ENCODE data around the gene SIRPA.

The SIRPA gene

DNA sequence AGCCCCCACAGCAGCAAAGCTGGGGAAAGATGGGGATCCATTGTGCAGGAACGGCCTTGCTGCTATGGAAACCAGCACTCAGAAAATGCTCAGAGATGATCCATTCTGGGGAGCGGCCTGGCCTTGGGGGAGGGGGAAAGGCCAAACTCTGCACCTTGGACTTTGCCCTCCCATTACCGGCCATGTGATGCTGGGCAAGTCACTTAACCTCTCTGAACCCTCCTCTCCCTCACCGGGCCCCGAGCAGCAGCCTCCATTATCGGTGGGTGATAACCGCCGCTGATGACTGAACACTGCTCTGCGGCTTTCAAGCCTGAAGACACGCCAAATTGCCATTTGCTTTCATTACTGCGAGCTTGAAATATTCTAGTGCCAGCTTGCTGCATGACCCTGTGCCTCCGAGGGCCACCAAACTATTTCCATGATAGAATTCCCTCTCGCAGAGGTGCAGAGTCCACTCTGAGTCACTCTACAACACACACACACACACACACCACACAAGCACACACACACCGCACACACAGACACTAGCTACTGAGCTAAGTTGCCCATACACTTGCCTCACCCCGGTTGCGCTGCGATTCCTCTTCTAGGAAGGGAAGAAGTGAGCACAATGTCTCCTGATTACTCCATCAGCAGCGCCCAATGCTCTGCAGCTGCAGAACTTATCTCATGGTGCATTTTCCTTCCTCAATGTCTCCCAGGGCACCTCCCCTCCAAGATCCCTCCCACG lies 20.6 kb upstream of the SIRPA start:
- no peak overlapping the region for H3K4me3 ChIP-seq
- H3K27me3 ChIP-seq (ENCODE audit: low read depth): no peaks in the 10 kb centered on the region
- H3K4me1 ChIP-seq: no peaks in the 10 kb centered on the region
- H3K36me3 ChIP-seq (replicated peaks): no peaks in the 10 kb centered on the region
- no peak for DNase-seq (ENCODE audit: low spot score in 2 of 2)
- H3K9me3 ChIP-seq: no peaks in the 10 kb centered on the region
- in situ Hi-C loops (cut with MboI; ENCODE audit: low sequenced_read_pairs): no loop called here

GRCh38 chr20:1875183-1875554 lies 20.0 kb upstream of the SIRPA start:
- in situ Hi-C loops (cut with MboI; ENCODE audit: low sequenced_read_pairs): no loop called here
- DNase-seq (ENCODE audit: low spot score in 2 of 2): no peak
- Histone ChIP-seq H3K9me3 (no peaks in the 10 kb centered on the region), H3K4me1 (no peaks in the 10 kb centered on the region), H3K36me3 (replicated peaks) (no peaks in the 10 kb centered on the region), H3K27me3 (ENCODE audit: low read depth) (no peaks in the 10 kb centered on the region), H3K4me3 (no peak overlapping the region)

DNA sequence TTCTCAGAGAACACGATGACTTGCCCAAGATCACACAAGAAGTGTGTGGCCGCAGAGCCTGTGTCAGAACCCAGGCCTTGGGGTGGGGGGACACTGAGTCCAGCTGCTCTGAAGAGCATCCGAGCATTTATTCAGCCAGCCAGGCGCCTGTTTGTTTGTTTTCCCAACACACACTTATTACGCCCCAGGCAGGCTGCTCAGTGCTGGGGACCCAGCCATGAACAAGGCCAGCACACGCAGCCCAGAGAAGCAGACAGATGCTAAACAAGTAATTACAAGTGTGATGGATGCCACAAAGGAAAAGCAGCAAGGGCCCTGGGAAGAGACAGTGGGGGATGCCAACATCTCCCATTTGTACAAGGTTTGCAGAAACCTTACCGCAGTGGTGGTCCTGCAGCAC lies 19.4 kb upstream of the SIRPA start:
- DNase-seq (ENCODE audit: low spot score in 2 of 2): no peak
- H3K4me1 ChIP-seq: no peaks in the 10 kb centered on the region
- H3K9me3 ChIP-seq: no peaks in the 10 kb centered on the region
- H3K36me3 ChIP-seq (replicated peaks): no peaks in the 10 kb centered on the region
- H3K4me3 ChIP-seq: no peak overlapping the region
- in situ Hi-C loops (cut with MboI; ENCODE audit: low sequenced_read_pairs): no loop called here
- no peaks in the 10 kb centered on the region for H3K27me3 ChIP-seq (ENCODE audit: low read depth)

- DNase-seq (ENCODE audit: low spot score in 2 of 2): no peak
- H3K36me3 ChIP-seq (replicated peaks): no peaks in the 10 kb centered on the region
- H3K4me3 ChIP-seq: no peak overlapping the region
- in situ Hi-C loops (cut with MboI; ENCODE audit: low sequenced_read_pairs): no loop called here
- no peaks in the 10 kb centered on the region for H3K9me3 ChIP-seq
- no peaks in the 10 kb centered on the region for H3K27me3 ChIP-seq (ENCODE audit: low read depth)
- H3K4me1 ChIP-seq: no peaks in the 10 kb centered on the region
Measured at GRCh38 chr20:1876217-1876921, 18.8 kb upstream of the SIRPA start.

GRCh38 chr20:1876975-1877608 lies 18.1 kb upstream of the SIRPA start:
- Histone ChIP-seq H3K36me3 (replicated peaks) (no peaks in the 10 kb centered on the region), H3K27me3 (ENCODE audit: low read depth) (no peaks in the 10 kb centered on the region), H3K4me1 (no peaks in the 10 kb centered on the region), H3K4me3 (no peak overlapping the region), H3K9me3 (no peaks in the 10 kb centered on the region)
- no peak for DNase-seq (ENCODE audit: low spot score in 2 of 2)
- in situ Hi-C loops (cut with MboI; ENCODE audit: low sequenced_read_pairs): no loop called here

DNA sequence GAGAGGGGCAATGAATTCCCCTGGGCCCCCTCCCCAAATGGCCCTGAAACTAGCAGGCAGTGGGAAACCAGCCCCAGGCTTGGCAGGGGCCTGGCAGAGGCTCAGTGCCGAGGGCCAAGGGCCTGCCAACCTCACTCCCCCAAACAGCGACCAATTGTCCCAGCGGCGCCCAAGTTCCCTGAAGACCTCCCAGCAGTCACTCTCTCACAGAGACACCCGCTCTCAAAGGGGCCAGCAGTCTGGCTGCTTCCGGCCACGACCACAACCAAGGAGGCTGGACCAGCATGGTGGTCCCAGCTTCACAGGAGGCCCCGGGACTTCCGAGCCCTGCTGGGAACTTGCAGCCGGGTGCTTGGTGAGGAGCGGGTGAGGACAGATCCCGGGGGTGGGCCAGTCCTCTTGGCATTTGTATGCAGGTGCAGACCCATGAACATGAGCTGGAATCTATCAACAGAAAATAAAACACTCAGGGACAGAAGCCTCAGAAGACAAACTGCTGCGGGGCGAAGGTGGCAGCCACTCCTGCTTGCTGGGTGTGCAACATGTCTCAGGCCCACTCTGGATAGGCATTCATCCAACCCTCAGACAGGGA lies 17.5 kb upstream of the SIRPA start:
- no peaks in the 10 kb centered on the region for H3K36me3 ChIP-seq (replicated peaks)
- no peaks in the 10 kb centered on the region for H3K9me3 ChIP-seq
- in situ Hi-C loops (cut with MboI; ENCODE audit: low sequenced_read_pairs): no loop called here
- H3K27me3 ChIP-seq (ENCODE audit: low read depth): no peaks in the 10 kb centered on the region
- H3K4me1 ChIP-seq: no peaks in the 10 kb centered on the region
- no peak for DNase-seq (ENCODE audit: low spot score in 2 of 2)
- H3K4me3 ChIP-seq: no peak overlapping the region

DNA sequence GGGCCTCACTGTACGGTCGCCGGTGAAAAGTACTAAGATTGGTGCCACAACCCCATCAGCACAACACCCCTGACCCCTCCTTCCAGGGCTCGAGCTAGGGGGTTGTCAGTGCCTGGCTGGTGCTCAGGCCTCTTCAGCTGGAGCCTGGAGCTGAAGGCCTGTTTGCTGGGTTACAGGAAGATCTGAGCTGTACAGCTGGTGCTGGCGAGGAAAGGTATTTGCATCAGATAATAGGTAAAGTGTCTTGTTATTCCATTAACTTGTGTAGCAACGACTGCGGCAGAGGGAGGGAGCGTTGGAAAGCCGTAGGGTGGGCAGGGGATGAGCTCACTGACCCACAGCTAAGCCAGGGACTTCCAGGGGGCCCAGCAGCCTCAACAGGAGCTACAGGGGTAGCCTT lies 15.8 kb upstream of the SIRPA start:
- H3K27me3 ChIP-seq (ENCODE audit: low read depth): peaks cover 5% of the 10 kb centered on the region; the same call in 1 of the 2 replicates
- in situ Hi-C loops (cut with MboI; ENCODE audit: low sequenced_read_pairs): no loop called here
- no peak overlapping the region for H3K4me3 ChIP-seq
- no peak for DNase-seq (ENCODE audit: low spot score in 2 of 2)
- H3K9me3 ChIP-seq: no peaks in the 10 kb centered on the region
- no peaks in the 10 kb centered on the region for H3K4me1 ChIP-seq
- no peaks in the 10 kb centered on the region for H3K36me3 ChIP-seq (replicated peaks)

GRCh38 chr20:1879934-1880333 lies 15.3 kb upstream of the SIRPA start:
- H3K27me3 ChIP-seq (ENCODE audit: low read depth): peaks cover 5% of the 10 kb centered on the region; the same call in 1 of the 2 replicates
- H3K9me3 ChIP-seq: no peaks in the 10 kb centered on the region
- no peaks in the 10 kb centered on the region for H3K36me3 ChIP-seq (replicated peaks)
- no peak for DNase-seq (ENCODE audit: low spot score in 2 of 2)
- no peak overlapping the region for H3K4me3 ChIP-seq
- in situ Hi-C loops (cut with MboI; ENCODE audit: low sequenced_read_pairs): no loop called here
- no peaks in the 10 kb centered on the region for H3K4me1 ChIP-seq

DNA sequence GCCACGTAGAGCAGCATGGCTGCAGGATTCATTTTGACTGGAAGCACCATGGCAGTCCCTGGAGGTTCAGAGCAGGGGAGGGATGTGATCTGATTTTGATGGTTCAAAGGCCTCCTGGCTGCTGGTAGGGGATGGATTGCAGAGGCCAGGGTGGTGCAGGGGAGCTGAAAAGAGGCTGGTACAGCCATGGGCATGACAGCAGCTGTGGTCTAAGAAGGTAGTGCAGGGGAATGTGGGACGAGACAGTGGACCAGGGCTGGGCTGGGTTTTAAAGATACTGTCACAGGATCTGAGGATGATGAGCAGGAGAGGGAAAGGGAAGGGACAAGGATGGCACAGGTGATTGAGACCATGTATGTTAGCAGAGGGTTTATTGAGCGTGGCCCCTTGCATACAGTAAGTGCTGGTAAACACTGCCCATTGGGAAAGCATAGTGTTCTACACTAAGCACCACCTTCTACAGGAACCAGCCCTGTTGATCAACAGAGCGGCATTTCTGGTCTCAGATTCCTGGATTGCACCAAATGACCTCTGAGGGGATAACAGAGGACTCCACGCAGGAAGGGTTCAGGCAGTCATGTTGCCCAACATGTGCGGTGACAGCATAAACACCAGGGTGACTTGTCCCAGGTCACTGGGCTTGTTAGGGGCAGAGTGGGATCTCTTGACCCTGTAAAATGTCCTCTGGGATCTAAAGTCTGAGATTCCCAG lies 14.5 kb upstream of the SIRPA start:
- no peak for DNase-seq (ENCODE audit: low spot score in 2 of 2)
- Histone ChIP-seq H3K27me3 (ENCODE audit: low read depth) (peaks cover 5% of the 10 kb centered on the region; the same call in 1 of the 2 replicates), H3K9me3 (no peaks in the 10 kb centered on the region), H3K36me3 (replicated peaks) (no peaks in the 10 kb centered on the region), H3K4me1 (no peaks in the 10 kb centered on the region), H3K4me3 (no peak overlapping the region)
- in situ Hi-C loops (cut with MboI; ENCODE audit: low sequenced_read_pairs): no loop called here

GRCh38 chr20:1881240-1881835 lies 13.9 kb upstream of the SIRPA start:
- Histone ChIP-seq H3K4me3 (no peak overlapping the region), H3K4me1 (no peaks in the 10 kb centered on the region), H3K9me3 (no peaks in the 10 kb centered on the region), H3K27me3 (ENCODE audit: low read depth) (peaks cover 5% of the 10 kb centered on the region; the same call in 1 of the 2 replicates), H3K36me3 (replicated peaks) (no peaks in the 10 kb centered on the region)
- in situ Hi-C loops (cut with MboI; ENCODE audit: low sequenced_read_pairs): no loop called here
- no peak for DNase-seq (ENCODE audit: low spot score in 2 of 2)

DNA sequence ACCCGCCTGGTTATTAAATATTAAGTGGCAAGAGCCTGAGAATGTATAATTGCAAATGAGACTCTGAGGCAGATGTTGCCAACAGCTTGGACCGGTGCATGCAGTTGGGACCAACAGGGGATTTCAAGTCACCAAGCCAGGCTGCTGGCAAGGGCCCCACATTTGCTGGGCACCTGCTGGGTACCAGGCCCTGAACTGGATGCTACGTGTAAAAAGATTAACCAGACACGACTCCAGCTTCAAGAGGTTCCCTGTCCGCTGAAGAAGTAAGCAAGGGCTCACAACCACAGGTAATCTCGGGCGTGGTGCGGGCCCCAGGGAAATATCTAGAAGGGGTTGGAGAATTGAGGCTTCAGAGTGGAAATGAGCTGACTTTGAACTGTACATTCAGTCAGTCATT lies 13.2 kb upstream of the SIRPA start:
- no peaks in the 10 kb centered on the region for H3K4me1 ChIP-seq
- no peak overlapping the region for H3K4me3 ChIP-seq
- peaks cover 5% of the 10 kb centered on the region; the same call in 1 of the 2 replicates for H3K27me3 ChIP-seq (ENCODE audit: low read depth)
- no peaks in the 10 kb centered on the region for H3K36me3 ChIP-seq (replicated peaks)
- H3K9me3 ChIP-seq: no peaks in the 10 kb centered on the region
- no peak for DNase-seq (ENCODE audit: low spot score in 2 of 2)
- in situ Hi-C loops (cut with MboI; ENCODE audit: low sequenced_read_pairs): no loop called here

DNA sequence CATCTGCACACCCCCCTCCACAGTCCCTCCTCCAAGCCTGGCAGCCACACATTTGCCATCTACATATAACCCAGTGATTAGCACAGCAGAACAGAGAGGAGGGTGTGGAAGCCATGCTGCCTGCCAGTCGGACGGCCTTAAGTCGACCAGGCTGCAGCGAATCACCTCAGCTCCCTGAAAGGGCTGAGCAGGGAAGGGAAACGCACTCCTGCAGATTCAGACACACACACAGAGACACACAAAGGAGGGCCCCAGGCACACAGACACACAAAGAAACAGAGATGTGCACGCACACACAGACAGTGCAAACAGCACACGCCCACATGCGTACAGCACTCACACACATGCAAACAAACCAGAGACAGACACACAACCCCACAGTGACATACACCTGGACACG lies 11.2 kb upstream of the SIRPA start:
- Histone ChIP-seq H3K4me3 (no peak overlapping the region), H3K36me3 (replicated peaks) (no peaks in the 10 kb centered on the region), H3K27me3 (ENCODE audit: low read depth) (peaks cover 5% of the 10 kb centered on the region; the same call in 1 of the 2 replicates), H3K9me3 (no peaks in the 10 kb centered on the region), H3K4me1 (no peaks in the 10 kb centered on the region)
- in situ Hi-C loops (cut with MboI; ENCODE audit: low sequenced_read_pairs): no loop called here
- DNase-seq (ENCODE audit: low spot score in 2 of 2): no peak

- H3K9me3 ChIP-seq: no peaks in the 10 kb centered on the region
- DNase-seq (ENCODE audit: low spot score in 2 of 2): no peak
- no peaks in the 10 kb centered on the region for H3K36me3 ChIP-seq (replicated peaks)
- no peak overlapping the region for H3K4me3 ChIP-seq
- in situ Hi-C loops (cut with MboI; ENCODE audit: low sequenced_read_pairs): no loop called here
- no peaks in the 10 kb centered on the region for H3K4me1 ChIP-seq
- peaks cover 5% of the 10 kb centered on the region; the same call in 1 of the 2 replicates for H3K27me3 ChIP-seq (ENCODE audit: low read depth)
Measured at GRCh38 chr20:1885254-1885653, 10.0 kb upstream of the SIRPA start.

Data from HAP-1 (cell line).